ENCODE measurements around the gene EN1. TPM values are rescaled to one million over a fixed set of nuclear protein-coding genes. Genes with fewer than 3 reads are reported as not detected.

Gene EN1
- total and polyA plus RNA-seq, 3 donors from 2014 or later = 0.20 to 0.71 (median 0.62) TPM

DNA sequence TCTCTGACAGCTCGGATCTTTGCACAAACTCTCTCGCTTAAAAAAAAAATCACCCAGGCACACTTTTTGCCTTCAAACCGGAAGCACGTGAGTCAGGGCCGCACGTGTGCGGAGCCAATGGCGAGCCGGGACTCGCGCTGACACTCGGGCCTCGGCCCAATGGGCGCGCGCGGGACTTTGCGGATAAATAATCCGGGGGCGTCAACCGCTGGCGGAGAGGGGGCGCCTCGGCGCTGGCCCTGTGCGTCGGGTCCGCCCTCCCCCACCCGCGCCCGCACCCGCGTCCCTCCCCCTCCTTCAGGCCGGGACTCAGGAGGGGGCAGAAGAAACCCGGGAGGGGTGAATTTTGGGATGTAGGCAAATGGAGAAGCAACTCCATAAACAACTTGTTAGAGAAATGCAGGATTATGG lies 319 bp upstream of the EN1 start:
- Histone ChIP-seq H3K36me3 (ENCODE audit: low read depth, missing control alignments) (no peaks in the 10 kb centered on the region), H3K27me3 (no peaks in the 10 kb centered on the region), H3K4me1 (peaks cover 3% of the 10 kb centered on the region), H3K4me3 (peak overlapping the region; percentile 18 to 31), H3K27ac (no peak overlapping the region), H3K9me3 (no peaks in the 10 kb centered on the region)
- intact Hi-C loops (cut with DNase I; ENCODE audit: low total_unique reads) = no loop called here
- TF ChIP-seq POLR2A (IDR thresholded peaks at IDR 0.05) = no peak
- TF ChIP-seq, protein P1, sequence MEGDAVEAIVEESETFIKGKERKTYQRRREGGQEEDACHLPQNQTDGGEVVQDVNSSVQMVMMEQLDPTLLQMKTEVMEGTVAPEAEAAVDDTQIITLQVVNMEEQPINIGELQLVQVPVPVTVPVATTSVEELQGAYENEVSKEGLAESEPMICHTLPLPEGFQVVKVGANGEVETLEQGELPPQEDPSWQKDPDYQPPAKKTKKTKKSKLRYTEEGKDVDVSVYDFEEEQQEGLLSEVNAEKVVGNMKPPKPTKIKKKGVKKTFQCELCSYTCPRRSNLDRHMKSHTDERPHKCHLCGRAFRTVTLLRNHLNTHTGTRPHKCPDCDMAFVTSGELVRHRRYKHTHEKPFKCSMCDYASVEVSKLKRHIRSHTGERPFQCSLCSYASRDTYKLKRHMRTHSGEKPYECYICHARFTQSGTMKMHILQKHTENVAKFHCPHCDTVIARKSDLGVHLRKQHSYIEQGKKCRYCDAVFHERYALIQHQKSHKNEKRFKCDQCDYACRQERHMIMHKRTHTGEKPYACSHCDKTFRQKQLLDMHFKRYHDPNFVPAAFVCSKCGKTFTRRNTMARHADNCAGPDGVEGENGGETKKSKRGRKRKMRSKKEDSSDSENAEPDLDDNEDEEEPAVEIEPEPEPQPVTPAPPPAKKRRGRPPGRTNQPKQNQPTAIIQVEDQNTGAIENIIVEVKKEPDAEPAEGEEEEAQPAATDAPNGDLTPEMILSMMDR (IDR thresholded peaks at IDR 0.05) = no peak
- 2 to 4% methylated on average over 17 to 35 of the region's 35 CpGs for WGBS, 2 donors
- peak; percentile 70 for DNase-seq

DNA sequence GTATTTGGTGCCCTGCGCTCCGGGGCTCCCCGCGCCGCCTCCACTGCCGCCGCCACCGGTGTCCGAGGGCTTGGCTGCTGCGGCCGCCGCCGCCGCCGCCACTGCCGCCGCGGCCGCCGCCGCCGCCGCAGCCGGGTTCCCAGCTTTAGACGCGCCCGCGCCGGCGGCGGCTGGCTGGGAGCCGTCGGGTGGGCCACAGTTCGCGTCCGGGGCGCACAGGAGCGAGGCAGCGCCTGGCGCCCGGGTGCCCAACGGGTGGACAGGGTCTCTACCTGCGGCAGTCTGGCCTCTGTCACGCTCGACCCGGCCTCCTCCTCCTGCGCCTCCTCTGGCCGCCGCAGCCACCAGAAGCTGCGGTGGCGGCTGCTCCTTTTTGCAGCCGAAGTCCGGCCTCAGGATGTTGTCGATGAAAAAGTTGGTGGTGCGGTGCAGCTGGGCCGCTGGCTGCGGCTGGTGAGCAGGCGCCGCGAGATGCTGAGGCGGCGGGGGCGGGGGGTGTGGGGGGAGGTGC lies 951 bp downstream of the EN1 start:
- 0 to 2% methylated on average over 1 to 24 of the region's 63 CpGs for WGBS, 2 donors
- Histone ChIP-seq H3K4me3 (peak overlapping the region in 1 of 2 donors; percentile 44), H3K9me3 (no peaks in the 10 kb centered on the region), H3K27ac (no peak overlapping the region), H3K4me1 (no peaks in the 10 kb centered on the region), H3K36me3 (ENCODE audit: low read depth, missing control alignments) (no peaks in the 10 kb centered on the region), H3K27me3 (peaks cover 5% of the 10 kb centered on the region)
- no peak for DNase-seq
- no peak for TF ChIP-seq POLR2A (IDR thresholded peaks at IDR 0.05)
- TF ChIP-seq, protein P1 (IDR thresholded peaks at IDR 0.05) = no peak
- intact Hi-C loops (cut with DNase I; ENCODE audit: low total_unique reads) = no loop called here

DNA sequence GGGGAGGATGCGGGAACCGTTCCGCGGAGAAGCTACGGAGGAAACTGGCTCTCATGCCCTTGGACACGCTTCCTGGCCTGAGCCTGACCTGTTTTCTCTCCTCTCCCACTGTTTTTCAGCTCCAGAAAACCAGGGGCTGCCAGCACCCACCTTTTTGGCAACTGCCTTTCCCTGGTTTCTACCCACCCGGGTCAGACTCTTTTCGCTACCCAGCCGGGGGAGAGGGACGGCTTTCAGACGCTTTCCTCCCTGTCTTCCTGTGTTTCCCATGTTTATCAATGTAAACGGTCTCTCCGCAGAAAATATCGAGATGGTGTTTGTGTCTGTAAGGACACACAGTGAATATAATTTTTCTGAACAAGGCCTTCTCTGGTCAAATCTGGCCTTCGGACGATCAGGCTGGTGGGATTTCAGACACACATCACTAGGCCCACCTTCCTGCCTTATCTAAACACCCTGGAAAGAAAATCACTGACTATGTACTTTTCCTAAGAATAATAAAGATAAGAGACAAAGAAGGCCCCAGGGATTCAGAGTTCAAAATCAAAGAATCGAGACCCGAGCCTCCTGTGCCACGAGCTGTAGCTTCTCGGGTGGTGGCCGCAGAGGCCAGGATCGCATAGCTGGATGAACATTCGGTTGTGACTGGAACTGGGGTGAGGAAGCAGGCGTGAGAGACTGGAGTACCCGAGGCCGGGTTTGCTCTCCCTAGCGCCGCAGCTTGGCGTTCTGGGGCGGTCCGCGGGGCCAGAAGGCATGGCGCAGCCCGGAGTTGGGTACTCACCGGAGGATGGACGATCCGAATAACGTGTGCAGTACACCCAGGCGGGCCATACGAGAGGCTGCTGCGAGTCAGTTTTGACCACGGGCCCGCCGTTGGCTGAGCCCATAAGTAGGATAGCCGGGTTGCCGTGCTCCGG lies 1.7 kb downstream of the EN1 start:
- intact Hi-C loops (cut with DNase I; ENCODE audit: low total_unique reads) = no loop called here
- Histone ChIP-seq H3K27ac (no peak overlapping the region), H3K36me3 (ENCODE audit: low read depth, missing control alignments) (no peaks in the 10 kb centered on the region), H3K27me3 (peaks cover 5% of the 10 kb centered on the region), H3K4me1 (no peaks in the 10 kb centered on the region), H3K4me3 (no peak overlapping the region), H3K9me3 (no peaks in the 10 kb centered on the region)
- TF ChIP-seq POLR2A (IDR thresholded peaks at IDR 0.05) = no peak
- TF ChIP-seq, protein P1 (IDR thresholded peaks at IDR 0.05) = no peak
- WGBS, 2 donors = 7 to 10% methylated on average over 26 to 47 of the region's 47 CpGs
- no peak for DNase-seq

DNA sequence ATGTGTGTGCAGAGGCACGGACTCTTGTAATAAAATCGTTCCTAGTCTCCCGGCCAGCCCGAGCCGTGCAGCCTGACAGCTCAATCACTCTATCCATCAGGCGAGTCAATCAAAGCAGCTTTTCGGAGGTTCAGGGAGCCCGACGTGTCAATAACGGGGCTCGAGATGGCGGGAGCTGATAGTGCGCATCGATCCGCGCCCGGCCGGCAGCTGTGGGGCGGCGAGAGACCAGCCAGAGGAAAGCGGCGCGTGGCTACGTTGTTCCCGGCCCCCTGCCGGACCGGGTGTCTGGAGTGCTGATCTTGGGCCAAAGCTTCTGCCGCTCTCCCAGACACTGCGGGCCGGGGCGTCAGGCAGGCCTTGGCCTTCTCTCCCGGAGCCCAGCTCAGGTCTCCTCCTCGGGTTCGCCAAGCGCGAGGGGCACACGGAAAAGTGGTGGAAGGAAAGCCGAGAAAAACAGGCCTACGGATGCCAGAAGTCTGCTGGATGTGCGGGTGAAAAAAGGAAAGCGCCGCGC lies 2.4 kb downstream of the EN1 start:
- WGBS, 2 donors = 3 to 7% methylated on average over 33 to 43 of the region's 43 CpGs
- H3K4me3 ChIP-seq = no peak overlapping the region

More for the DNA sequence above, 2.4 kb downstream of the EN1 start:
- TF ChIP-seq, protein P1 (IDR thresholded peaks at IDR 0.05) = no peak
- TF ChIP-seq POLR2A (IDR thresholded peaks at IDR 0.05) = no peak
- intact Hi-C loops (cut with DNase I; ENCODE audit: low total_unique reads) = no loop called here
- no peaks in the 10 kb centered on the region for H3K9me3 ChIP-seq
- peaks cover 5% of the 10 kb centered on the region for H3K27me3 ChIP-seq
- H3K36me3 ChIP-seq (ENCODE audit: low read depth, missing control alignments) = no peaks in the 10 kb centered on the region
- no peak overlapping the region for H3K27ac ChIP-seq
- H3K4me1 ChIP-seq = no peaks in the 10 kb centered on the region
- DNase-seq = no peak

All from testis (tissue), 3 donors.